ENCODE measurements around the gene GRAMD4.

The GRAMD4 gene

GRCh38 chr22:46728470-46728869, 108.3 kb downstream of the GRAMD4 start:
- DNase-seq (ENCODE audit: low read depth) = no peak
- TF ChIP-seq CTCF (IDR thresholded peaks at IDR 0.05; ENCODE audit: low read length, missing control alignments) = no peak
- no peak overlapping the region for H3K4me3 ChIP-seq (replicated peaks; ENCODE audit: low read depth, low read length)
